Measurements from ENCODE around the gene PPM1K.

The PPM1K gene

DNA sequence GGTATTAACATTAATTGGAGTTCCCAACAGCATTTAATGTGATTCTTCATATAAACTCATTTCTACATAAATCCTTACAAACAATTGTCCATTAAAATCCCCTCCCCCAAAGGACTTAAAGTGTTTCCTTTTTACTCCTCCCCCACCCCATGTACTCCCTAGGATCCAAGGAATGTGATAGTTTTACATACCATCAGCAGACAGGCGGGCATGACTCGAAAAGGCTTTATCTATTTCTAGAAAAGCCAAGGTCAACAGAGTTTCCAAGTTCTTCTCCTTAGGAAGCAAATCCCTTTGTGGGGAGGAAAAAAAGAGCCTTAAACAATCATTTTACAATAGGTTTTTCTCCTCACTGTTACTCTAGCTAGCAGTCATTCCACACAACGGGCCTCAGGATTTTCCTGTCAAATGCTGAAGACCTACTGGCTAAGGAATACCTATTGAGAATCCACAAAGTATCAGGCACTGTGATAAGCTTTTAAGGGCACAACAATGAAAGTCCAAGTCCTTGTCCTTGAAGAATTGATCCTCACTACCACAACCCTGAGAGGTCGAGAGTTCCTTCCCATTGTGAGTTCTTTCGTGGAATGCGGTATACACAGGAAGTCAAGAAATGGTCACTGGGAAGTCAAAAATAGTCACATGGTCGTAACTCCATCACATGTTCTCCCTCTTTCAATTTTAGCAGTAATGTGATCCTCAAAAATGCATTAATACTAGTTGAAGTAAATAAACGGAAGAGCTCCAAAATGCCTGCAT is 7.2 kb downstream of the PPM1K start:
- DNase-seq: no peak

DNA sequence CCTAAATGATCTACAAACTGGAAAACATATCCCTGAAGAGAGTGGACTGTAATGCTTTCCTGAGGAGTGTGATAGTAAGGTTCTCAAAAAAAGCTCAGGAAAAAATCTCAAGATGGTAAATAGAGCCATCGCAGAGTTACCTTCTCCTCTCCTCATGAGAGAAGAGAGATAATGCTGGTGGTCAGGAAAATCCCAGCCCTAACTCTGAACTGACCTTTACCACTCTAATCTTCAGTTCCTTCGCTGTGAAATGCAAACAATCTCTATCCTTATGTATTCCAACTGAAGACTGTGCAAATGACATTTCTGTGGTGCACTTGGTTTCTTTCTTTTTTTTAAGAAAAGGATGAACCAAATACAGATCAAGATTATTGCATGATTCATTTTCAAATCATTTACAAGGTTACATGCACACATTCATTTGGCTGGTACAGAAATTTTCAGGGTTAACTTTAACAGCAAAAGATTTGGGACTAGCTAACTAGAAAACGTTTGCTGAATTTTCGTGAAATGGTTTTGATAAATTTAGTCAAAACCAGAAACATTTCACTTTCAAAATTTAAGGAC is 8.3 kb downstream of the PPM1K start:
- no peak for DNase-seq

DNA sequence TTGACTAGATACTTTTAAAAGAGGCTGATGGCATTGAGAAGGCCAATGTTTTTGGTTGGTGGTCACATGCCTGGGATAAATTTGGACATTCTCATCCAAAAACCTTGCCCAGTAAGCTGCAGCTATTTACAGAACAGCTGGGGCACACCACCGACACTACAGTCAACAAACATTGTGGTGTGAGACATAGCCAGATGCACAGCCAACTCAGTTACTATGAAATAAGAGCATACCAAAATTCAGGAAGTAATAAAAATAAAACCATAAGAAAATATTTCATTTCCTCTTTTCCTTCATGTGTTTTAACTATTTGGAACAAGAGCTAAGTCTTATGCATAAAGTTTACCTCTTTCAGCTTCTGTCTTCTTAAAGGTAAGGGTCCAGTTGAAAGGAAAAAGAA is 8.8 kb downstream of the PPM1K start:
- DNase-seq: no peak

DNA sequence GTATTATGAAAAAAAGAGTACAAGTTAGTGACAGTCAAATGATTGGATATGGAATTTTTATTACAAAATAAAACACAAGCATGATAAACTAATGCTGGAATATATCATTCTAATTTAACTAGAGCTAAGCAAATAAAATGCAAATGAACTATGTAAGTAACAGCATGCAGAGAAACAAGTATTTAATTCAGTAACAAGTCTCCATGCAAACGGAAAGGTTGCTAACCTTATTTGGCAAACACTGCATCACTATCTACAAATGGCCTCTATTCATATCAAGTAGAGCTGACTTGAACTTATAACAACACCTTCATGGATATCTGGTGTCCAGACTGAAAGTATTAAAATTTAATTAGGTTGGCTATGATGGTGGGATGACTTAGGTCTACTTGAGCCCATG is 15.4 kb downstream of the PPM1K start:
- DNase-seq: no peak

DNA sequence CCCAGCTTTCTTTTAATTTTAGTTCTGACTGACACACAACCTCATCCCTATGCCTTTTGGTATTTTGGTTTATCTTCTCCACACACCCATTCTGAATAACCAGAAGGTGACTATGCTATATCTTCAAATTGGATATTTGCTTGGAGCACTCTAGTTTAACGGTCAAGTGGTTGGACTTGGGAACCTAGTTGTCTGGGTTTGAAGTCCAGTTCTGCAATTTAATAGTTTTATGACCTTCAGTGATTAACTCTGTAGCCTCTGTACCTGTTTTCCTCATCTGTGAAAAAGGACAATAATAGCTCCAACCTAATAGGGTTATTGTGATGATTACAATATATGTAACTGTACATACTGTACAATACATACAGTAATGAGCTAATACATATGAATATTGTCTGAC is 20.0 kb downstream of the PPM1K start:
- no peak for DNase-seq

DNA sequence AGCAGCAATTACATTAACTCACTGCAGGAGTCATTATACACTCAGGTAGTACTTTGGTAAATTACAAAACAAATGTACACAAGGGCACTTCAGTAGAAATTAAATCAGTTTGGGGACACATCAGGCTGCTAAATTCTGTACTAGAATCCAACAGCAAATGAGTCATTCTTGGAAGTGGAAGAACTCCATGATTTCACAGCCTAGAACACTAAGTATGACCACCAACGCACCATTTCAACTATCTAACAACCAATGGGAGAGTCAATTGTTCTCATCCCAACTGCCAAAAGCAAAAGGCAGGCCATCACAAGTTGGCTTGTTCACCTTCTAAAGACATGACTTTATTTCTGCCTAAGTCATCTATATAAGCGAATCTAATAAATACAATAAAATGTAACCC is 26.6 kb downstream of the PPM1K start:
- no peak for DNase-seq

DNA sequence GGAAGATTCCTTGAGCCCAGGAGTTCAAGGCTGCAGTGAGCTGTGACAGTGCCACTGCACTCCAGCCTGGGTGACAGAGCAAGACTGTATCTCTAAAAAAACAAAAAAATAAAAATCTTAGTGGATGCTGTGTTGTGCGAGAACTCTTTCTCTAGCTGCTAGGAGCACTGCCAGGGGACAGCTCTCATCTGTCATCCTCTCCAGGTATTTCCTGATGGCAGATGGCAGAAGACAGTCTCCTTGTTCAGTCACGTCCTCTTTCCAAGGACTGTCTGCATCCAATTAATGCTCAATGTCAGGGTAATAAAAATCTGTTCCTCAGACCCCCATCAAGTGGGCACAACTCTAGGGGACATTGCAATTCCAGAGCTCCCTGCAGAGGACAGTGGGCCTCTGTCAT is 29.2 kb downstream of the PPM1K start:
- DNase-seq: no peak

DNA sequence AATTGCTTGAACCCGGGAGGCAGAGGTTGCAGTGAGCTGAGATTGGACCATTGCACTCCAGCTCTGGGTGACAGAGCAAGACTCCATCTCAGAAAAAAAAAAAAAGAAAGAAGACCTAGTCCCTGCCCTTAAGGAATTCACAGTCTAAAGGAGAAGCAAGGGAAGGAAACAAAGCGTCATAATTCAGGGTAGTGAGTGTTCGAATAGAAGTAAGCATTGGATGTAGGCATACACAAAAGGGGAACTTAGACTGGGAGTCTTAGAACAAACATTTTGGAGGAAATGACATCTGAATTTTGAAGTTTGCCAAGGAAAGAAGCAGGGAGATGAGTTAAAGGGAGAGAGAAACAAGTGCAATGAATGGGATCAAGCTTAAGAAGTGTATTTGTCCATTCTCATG is 32.4 kb downstream of the PPM1K start:
- no peak for DNase-seq

DNA sequence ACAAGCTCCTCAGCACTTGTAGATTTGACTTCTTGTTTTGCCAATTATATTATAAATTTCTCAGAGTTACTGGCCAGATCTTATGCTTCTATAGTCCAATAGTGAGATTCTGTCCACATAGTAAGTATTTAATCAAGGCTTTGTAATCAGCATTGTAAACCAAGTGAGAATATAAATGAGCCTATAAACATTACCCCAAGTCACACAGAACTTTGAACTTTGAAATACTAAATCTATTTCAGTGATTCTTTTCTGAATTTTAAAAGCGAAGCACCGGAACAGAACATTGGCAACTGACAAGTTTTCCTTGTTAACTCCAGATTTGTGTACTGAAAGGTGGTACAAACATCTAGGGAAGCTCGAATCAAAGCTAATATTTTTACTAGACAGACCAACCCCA is 37.2 kb downstream of the PPM1K start:
- DNase-seq: no peak

DNA sequence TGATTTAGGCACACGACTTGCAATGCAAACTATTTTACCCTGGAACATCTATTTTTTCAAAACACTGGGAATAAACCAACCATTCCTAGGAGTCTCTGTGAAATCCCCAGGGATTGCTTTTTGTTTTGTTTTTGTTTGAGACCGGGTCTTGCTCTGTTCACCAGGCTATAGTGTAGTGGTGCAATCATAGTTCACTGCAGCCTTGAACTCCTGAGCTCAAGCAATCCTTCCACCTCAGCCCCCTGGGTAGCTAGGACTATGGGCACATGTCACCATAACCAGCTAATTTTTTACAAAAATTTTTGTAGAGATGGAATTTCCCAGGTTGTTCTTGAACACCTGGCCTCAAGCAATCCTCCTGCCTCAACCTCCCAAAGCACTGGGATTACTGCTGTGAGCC is 37.8 kb downstream of the PPM1K start:
- no peak for DNase-seq

DNA sequence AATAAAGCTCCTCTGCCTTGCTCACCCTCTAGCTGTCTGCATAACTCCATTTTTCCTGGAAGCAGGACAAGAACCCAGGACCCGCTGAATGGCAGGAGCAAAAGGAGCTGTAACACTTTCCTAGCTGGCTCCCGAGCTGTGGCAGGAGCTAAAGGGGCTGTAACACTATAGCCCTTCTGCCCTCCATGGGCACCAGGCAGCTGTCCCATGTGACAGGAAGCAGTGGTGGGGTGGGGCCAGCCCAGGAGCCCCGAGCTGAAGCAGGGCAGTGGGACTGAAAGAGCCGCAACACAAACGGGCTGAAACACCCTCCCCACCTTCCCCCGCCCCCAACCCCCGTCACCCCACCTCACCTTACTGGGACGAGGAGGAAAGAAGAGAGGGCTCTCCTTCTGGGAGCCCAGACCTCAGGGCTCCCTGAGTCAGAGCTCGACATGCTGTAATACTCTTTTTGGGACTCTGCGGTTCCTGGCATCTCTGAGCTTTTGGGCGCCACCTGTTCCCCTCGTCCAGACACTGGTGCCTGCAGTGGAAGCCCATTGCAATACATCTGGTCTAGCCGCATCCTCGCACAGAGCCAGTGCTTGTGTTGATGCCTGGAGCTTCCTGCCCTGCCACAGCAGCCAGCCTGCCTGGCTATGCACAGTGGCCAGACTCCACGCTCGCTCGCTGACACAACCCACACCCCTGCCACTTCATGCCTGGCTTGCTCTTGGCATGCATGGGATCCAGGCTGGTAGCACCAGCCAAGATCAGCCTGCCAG is 39.4 kb downstream of the PPM1K start:
- peak; percentile 9 for DNase-seq

DNA sequence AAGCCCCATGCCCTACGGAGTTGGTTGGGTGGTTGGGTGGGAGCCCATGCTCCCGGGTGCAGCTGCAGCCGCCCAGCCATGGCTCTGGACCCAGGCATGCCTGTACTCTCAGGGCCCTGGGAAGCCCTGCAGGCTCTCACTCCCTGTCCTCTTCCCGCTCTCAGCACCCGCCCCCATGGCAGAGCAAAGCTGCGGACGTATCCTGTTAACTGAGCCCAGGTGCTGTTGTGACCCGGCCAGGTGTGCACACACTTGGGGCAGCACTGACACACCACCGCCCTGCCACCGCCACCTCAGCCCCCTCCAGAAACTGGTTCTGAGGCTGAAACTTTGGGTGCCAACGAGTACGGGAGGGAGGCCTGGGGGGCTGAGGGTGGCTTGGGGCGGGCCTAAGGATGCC is 40.3 kb downstream of the PPM1K start:
- no peak for DNase-seq

DNA sequence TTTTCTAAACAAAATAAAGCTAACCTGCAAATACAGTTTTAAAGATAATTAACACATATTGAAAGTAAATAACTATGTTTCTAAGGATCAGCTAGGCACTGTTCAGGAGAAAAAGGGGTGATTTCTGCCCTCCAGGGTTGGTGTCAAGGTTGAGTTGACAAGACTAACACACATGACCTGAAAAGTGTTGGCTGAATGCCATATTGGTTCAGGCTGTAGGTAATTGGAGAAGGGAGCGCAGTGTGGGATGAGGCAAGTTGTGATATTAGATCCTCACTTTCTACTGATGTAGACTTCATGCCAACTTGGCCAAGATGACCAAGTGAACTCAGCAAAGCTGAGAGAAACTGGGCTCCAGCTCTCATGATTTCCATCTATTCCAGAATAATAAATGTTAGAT is 42.2 kb downstream of the PPM1K start:
- no peak for DNase-seq

DNA sequence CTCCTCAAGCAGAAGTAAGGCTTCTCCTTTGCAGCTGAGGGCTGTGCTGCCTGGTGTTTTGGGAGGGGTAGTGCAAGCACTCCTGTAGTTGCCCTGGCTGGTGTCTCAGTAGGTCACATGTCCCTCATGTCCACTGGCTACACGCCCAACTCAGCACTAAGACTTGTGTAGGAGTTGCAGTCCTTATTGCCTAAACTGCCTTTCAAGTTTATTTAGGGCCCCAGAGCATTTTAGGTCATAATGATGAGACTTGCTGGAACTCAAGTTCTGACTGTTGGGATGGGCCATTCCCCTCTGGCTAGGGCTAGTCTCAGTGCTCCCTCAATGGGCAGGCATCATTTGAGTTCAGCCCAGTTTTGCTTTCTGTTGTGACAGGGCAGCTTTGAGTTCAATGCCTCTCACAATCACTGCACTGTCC is 44.1 kb downstream of the PPM1K start:
- no peak for DNase-seq

DNA sequence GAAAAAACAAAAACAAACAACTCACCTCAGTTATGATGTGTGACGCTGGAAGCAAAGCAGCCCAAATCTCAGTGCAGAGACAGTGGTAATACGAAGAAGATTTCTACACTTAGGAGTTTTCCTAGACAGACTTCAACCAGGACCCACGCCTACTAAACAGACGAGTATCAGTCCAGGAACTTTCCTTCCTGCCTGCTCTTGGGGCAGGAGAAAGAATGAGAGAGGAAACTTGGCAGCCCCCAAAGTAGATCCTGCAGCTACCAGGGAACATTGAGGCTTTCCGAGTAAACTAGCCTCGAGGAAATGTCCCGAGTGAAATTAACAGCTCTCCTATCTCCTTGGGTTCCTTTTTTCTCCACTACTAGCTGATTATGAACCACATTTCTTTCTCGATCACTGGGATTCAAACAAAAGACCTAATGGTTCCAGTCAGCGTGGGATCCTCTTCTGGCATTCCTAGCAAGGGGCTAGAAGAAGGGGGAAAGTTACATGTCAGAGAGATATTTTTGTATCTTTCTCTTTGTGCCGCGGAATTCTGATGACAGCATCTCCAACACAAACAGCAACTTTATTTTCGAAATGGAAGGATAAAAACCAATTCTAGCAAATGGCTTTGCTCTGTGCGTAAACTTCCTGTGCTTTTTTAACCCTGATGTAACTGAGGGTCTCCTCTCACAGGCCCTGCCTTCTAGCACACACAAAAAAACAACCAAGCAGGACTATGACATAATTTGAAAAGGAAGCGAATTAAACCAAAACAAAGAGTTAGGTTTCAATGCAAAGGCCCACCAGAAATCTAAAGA is 53.2 kb downstream of the PPM1K start:
- DNase-seq: no peak

DNA sequence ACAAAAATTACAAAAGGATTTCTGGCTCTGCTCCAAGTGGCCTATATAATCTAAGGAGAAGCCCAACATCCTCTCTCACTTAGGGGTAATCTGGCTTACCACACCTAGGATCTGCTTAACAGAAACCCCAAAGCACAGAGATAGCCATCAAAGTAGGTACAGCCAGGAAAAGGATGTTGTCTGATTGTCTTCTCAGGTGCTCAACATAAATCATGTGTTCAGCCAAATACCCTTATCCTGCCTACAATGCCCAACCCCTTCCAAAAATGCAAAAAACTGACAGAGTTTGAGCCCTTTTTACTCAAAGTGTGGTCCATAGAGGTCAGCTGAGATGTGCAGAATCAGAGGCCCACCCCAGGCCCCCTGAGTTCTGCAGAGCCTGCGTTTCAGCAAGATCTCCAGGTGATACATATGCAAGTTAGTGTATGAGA is 53.9 kb downstream of the PPM1K start:
- no peak for DNase-seq

DNA sequence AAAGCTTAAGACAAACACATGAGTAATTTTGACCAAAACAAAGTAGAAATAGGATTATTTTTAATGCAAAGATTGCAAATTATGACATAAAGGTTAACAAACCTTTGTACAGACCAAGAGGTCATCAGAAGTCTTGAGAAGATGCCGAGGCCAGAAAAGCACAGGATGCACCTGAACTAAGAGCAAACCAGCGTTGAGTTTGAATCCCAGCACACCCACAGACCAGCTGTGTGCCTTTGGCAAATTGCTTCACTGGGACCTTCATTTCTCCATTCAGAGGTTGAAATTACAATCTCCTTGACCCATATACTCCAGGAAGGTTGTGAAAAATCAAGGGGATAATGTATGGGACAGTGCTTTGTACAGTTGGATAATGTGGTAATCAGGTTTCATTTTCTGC is 56.6 kb downstream of the PPM1K start:
- no peak for DNase-seq

DNA sequence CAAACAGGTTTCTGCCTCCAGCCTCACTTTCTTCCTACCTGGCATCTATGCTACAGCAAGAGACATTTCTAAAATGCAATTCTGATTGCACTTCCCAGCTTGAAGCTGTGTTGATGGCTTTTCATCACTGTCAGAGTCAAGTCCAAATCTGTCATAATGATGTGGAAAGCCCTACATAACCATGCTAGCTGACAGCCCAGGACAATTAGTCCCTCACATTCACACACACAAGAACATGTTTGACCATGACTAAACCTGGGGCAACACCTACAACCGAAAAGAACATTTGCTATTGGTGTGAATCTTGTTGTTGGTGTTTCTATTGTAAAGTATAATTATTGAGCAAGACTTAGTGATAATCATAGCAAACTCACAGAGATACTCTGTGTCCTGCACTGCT is 58.2 kb downstream of the PPM1K start:
- DNase-seq: no peak

DNA sequence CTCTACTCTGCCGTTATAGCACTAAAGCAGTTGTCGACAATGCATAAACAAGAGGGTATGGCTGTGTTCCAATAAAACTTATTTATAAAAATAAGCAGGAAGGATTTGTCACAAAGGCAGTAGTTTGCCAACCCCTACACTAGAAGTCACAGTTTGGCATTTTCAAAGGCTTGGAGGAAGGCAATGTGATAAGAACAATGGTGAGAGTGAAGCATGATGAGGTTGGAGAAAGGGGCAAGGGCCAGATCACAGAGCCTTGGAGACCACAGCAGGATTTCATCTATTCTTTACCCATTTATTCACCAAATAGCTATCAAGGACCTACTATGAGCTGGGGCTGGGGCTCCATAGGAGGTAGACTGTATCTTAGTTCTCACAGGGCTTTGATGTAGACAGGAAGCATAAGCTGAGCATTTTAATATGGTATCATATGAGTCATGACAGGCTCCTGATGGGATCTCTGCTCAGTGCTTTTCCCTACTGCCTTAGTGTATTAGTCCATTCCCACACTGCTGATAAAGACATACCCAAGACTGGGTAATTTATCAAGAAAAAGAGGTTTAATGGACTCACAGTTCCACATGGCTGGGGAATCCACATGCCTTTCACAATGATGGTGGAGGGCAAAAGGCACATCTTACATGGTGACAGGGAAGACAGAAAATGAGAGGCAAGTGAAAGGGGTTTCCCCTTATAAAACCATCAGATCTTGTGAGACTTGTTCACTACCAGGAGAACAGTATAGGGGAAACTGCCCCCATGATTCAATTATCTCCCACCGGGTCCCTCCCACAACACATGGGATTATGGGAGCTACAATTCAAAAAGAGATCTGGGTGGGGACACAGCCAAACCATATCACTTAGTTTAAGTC is 58.9 kb downstream of the PPM1K start:
- DNase-seq: no peak

DNA sequence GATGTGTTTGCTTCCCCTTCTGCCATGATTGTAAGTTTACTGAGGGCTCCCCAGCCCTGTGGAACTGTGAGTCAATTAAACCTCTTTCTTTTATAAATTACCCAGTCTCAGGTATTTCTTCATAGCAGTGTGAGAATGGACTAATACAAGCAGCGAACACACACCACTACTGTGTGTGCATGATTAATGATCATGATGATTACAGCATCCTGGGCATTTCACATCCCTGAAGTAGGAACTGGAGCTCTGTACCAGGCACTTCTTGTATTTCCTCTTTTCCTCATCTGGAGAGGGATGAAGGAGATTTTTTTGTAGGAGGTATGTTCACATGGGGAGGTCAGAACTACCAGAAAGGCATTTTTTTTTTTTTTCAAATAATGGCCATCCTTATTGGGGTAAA is 60.8 kb downstream of the PPM1K start:
- DNase-seq: no peak

DNA sequence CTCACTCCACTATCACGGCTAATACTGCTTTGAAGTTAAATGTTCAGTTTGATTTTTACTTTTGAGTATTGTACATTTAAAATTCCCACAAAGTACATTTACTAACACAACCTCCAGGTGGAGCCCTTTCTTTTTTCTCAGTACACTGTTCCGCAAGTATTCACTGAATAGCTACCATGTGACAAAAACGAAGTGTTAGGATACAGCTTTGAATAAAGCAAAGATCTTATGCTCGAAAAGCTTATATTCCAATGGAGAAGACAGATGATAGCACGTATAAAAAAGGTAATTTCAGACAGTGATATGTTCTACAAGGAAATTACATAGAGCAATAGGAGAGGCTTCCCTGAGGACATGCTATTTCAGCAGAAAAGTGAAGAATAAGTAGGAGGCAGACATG is 65.3 kb downstream of the PPM1K start:
- DNase-seq: no peak

DNA sequence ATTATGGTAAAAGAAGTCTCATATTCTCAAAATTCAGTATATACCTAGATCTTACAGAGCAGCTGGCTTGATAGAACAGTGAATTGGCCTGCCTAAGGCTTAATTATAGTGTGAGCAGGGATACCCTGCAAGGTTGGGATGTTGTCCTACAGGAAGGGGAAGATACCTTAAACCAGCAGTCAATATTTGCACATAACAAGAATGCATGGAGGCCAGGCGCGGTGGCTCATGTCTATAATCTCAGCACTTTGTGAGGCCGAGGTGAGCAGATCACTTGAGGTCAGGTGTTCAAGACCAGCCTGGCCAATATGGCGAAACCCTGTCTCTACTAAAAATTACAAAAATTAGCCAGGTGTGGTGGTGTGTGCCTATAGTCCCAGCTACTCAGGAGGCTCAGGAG is 67.2 kb downstream of the PPM1K start:
- DNase-seq: no peak
